Tibial nerve (tissue), 3 donors: ENCODE measurements around the gene ALG6.

Experiments used
- CTCF ChIP-seq, 5 experiments: fragments of 200-600 bp in 3 of 5; fragments of 450-650 bp in 2 of 5; sonication (generic) in 3 of 5; IDR thresholded peaks; one replicate each; pipeline ENCODE4 v1.5.1; 2016 to 2019; ENCODE audit warnings: antibody characterized with exemption in 5 of 5, mild to moderate bottlenecking in 3 of 5, moderate library complexity in 2 of 5
- POLR2A ChIP-seq, 2 donors: fragments of 450-650 bp; IDR thresholded peaks; one replicate each; pipeline ENCODE4 v1.6.1; 2017; ENCODE audit warnings: antibody characterized with exemption in 2 of 2, mild to moderate bottlenecking in 2 of 2, moderate library complexity in 2 of 2

- TF ChIP-seq POLR2A (IDR thresholded peaks at IDR 0.05): no peak
- TF ChIP-seq CTCF (IDR thresholded peaks at IDR 0.05): no peak
These were observed 40.7 kb upstream of the ALG6 start for GRCh38 chr1:63326473-63327380.
